IMR-90 (cell line): ENCODE data around the gene CEP76. TPM values are rescaled to one million over a fixed set of nuclear protein-coding genes. Genes with fewer than 3 reads are reported as not detected.
A peak's percentile ranks its signal among the peaks of the same experiment; 100 is the strongest.

Source experiments
- ATAC-seq: fragments of 200-7000 bp; cut with Tn5 transposase; 2 replicates; pipeline ENCODE4 v1.9.1; 2020; ENCODE audit warnings: low read depth, mild to moderate bottlenecking, moderate library complexity
- BruUV-seq: library from RNA; stranded (reverse); fragments of 400-500 nt; replicated peaks from 2 replicates; lab custom pipeline; 2021; lab: Mats Ljungman, UMichigan
- CTCF ChIA-PET: fragments of 300-600 bp; formaldehyde crosslinking; extraction: SDS; loops from one replicate; lab custom pipeline; 2021; ENCODE audit warnings: antibody characterized with exemption; lab: Yijun Ruan, JAX
- POLR2A ChIA-PET: fragments of 300-600 bp; sonication (Branson Sonifier 250); formaldehyde crosslinking; loops from one replicate; lab custom pipeline; 2022; ENCODE audit warnings: antibody characterized with exemption; ENCODE audit not compliant: unreplicated experiment; lab: Charles Lee
- DNase-seq: peaks from one replicate; pipeline ENCODE4 v3.0.0; 2013
- H2AFZ ChIP-seq: replicated peaks from 2 replicates; pipeline ENCODE3; 2013; ENCODE audit warnings: low read length, mild to moderate bottlenecking; ENCODE audit not compliant: poor library complexity
- H2AK5ac ChIP-seq: 2 replicates; pipeline ENCODE4 v1.6.1; 2013; ENCODE audit warnings: low read depth, low read length, inconsistent platforms
- H2AK9ac ChIP-seq: replicated peaks from 2 replicates; pipeline ENCODE3; 2013; ENCODE audit warnings: mild to moderate bottlenecking, low read depth, low read length, moderate library complexity; ENCODE audit not compliant: poor library complexity
- H2BK120ac ChIP-seq: 2 replicates; pipeline ENCODE4 v1.6.1; 2013; ENCODE audit warnings: low read depth, low read length, inconsistent platforms
- H2BK15ac ChIP-seq: 3 replicates; pipeline ENCODE4 v1.6.1; 2013; ENCODE audit warnings: low read depth, low read length, inconsistent platforms
- H2BK20ac ChIP-seq: 2 replicates; pipeline ENCODE4 v1.6.1; 2013; ENCODE audit warnings: low read depth, mild to moderate bottlenecking, inconsistent platforms, low read length, moderate library complexity
- H2BK5ac ChIP-seq: 2 replicates; pipeline ENCODE4 v1.6.1; 2013; ENCODE audit warnings: mild to moderate bottlenecking, low read depth, low read length, inconsistent platforms; ENCODE audit not compliant: poor library complexity, severe bottlenecking
- H3K14ac ChIP-seq: replicated peaks from 2 replicates; pipeline ENCODE4 v1.6.1; 2013; ENCODE audit warnings: low read depth, low read length, inconsistent platforms
- H3K18ac ChIP-seq: 2 replicates; pipeline ENCODE4 v1.6.1; 2013; ENCODE audit warnings: low read depth, low read length, control low read depth
- H3K23ac ChIP-seq: 2 replicates; pipeline ENCODE4 v1.6.1; 2013; ENCODE audit warnings: low read depth, low read length, inconsistent platforms
- H3K27ac ChIP-seq: 2 replicates; pipeline ENCODE4 v1.5.1; 2013; ENCODE audit warnings: mild to moderate bottlenecking, control low read depth, low read length; ENCODE audit not compliant: insufficient read depth
- H3K27me3 ChIP-seq: 2 replicates; pipeline ENCODE4 v1.6.1; 2013; ENCODE audit warnings: low read length; ENCODE audit not compliant: control insufficient read depth, insufficient read depth
- H3K36me3 ChIP-seq: 2 replicates; pipeline ENCODE4 v1.6.1; 2013; ENCODE audit warnings: low read length, mixed read lengths; ENCODE audit not compliant: control insufficient read depth, insufficient read depth
- H3K4ac ChIP-seq: 2 replicates; pipeline ENCODE4 v1.6.1; 2013; ENCODE audit warnings: low read depth, low read length, inconsistent platforms
- H3K4me1 ChIP-seq: 2 replicates; pipeline ENCODE4 v1.6.1; 2013; ENCODE audit warnings: low read length, mixed read lengths; ENCODE audit not compliant: control insufficient read depth, insufficient read depth
- H3K4me2 ChIP-seq: 2 replicates; pipeline ENCODE4 v1.6.1; 2013; ENCODE audit warnings: low read depth, mild to moderate bottlenecking, control low read depth, low read length, moderate library complexity
- H3K4me3 ChIP-seq: 2 replicates; pipeline ENCODE4 v1.5.1; 2013; ENCODE audit warnings: low read depth, mild to moderate bottlenecking, control low read depth, low read length, moderate library complexity; ENCODE audit not compliant: insufficient read depth
- H3K56ac ChIP-seq: 2 replicates; pipeline ENCODE4 v1.6.1; 2013; ENCODE audit warnings: low read length, inconsistent platforms; ENCODE audit not compliant: insufficient read depth; ENCODE audit errors: extremely low read depth
- H3K79me1 ChIP-seq, 2 experiments: 2 replicates each; pipeline ENCODE4 v1.6.1; 2013; ENCODE audit warnings: low read length in 2 of 2, inconsistent platforms in 1 of 2, low read depth in 1 of 2
- H3K9ac ChIP-seq: 2 replicates; pipeline ENCODE4 v1.6.1; 2013; ENCODE audit warnings: low read depth, low read length, control low read depth
- H3K9me1 ChIP-seq: 2 replicates; pipeline ENCODE4 v1.6.1; 2013; ENCODE audit warnings: low read length, inconsistent platforms; ENCODE audit not compliant: insufficient read depth
- H3K9me3 ChIP-seq: 2 replicates; pipeline ENCODE4 v1.6.1; 2013; ENCODE audit warnings: low read length; ENCODE audit not compliant: control insufficient read depth, insufficient read depth
- H4K20me1 ChIP-seq: 2 replicates; pipeline ENCODE4 v1.6.1; 2013; ENCODE audit warnings: low read length, inconsistent platforms; ENCODE audit not compliant: insufficient read depth
- H4K5ac ChIP-seq: 2 replicates; pipeline ENCODE4 v1.6.1; 2013; ENCODE audit warnings: mild to moderate bottlenecking, low read depth, low read length, control low read depth
- H4K8ac ChIP-seq, 2 experiments: 2 replicates each; pipeline ENCODE4 v1.6.1; 2013; ENCODE audit warnings: low read depth in 2 of 2, low read length in 2 of 2, control low read depth in 1 of 2, inconsistent platforms in 1 of 2
- H4K91ac ChIP-seq: 2 replicates; pipeline ENCODE4 v1.6.1; 2013; ENCODE audit warnings: low read depth, low read length, inconsistent platforms; ENCODE audit not compliant: insufficient read depth
- BHLHE40 ChIP-seq: fragments of 150-350 bp; IDR thresholded peaks from 2 replicates; pipeline ENCODE4 v1.6.1; 2016; ENCODE audit warnings: mild to moderate bottlenecking, low read depth, low read length
- CEBPB ChIP-seq: IDR thresholded peaks from 2 replicates; pipeline ENCODE4 v1.6.1; 2012; ENCODE audit warnings: low read depth, low read length, improper control_type of control experiment
- CHD1 ChIP-seq: IDR thresholded peaks from 2 replicates; pipeline ENCODE4 v1.6.1; 2012; ENCODE audit warnings: low read depth, low read length, improper control_type of control experiment
- ELK1 ChIP-seq: fragments of 150-350 bp; IDR thresholded peaks from 2 replicates; pipeline ENCODE4 v1.6.1; 2016; ENCODE audit warnings: low read depth, mild to moderate bottlenecking, low read length, moderate library complexity, borderline replicate concordance
- FOS ChIP-seq: fragments of 150-350 bp; IDR thresholded peaks from 2 replicates; pipeline ENCODE4 v1.6.1; 2016; ENCODE audit warnings: low read depth, low read length
- MAFK ChIP-seq: IDR thresholded peaks from 2 replicates; pipeline ENCODE4 v1.6.1; 2012; ENCODE audit warnings: low read depth, low read length, improper control_type of control experiment
- MAZ ChIP-seq: IDR thresholded peaks from 2 replicates; pipeline ENCODE4 v1.6.1; 2012; ENCODE audit warnings: low read depth, mild to moderate bottlenecking, low read length, improper control_type of control experiment, moderate library complexity, borderline replicate concordance
- MXI1 ChIP-seq: IDR thresholded peaks from 2 replicates; pipeline ENCODE4 v1.6.1; 2012; ENCODE audit warnings: low read depth, mild to moderate bottlenecking, low read length, moderate library complexity, borderline replicate concordance
- NFE2L2 ChIP-seq: fragments of 150-350 bp; IDR thresholded peaks from 2 replicates; pipeline ENCODE4 v1.6.1; 2016; ENCODE audit warnings: low read depth, mild to moderate bottlenecking, low read length
- RAD21 ChIP-seq: IDR thresholded peaks from 2 replicates; pipeline ENCODE4 v1.6.1; 2012; ENCODE audit warnings: low read length, improper control_type of control experiment
- RCOR1 ChIP-seq: IDR thresholded peaks from 2 replicates; pipeline ENCODE4 v1.6.1; 2012; ENCODE audit warnings: mild to moderate bottlenecking, low read length, improper control_type of control experiment; ENCODE audit not compliant: insufficient replicate concordance
- RFX5 ChIP-seq: IDR thresholded peaks from 2 replicates; pipeline ENCODE4 v1.8.0; 2012; ENCODE audit warnings: low read depth, mild to moderate bottlenecking, low read length, moderate library complexity
- SMC3 ChIP-seq: fragments of 150-350 bp; IDR thresholded peaks from 2 replicates; pipeline ENCODE4 v1.6.1; 2016; ENCODE audit warnings: low read depth, mild to moderate bottlenecking, antibody characterized with exemption, low read length, moderate library complexity
- USF2 ChIP-seq: fragments of 150-350 bp; IDR thresholded peaks from 2 replicates; pipeline ENCODE4 v1.6.1; 2017; ENCODE audit warnings: mild to moderate bottlenecking, antibody characterized with exemption, low read length, low read depth
- WGBS, 2 experiments: methylation state at CpG; one replicate each; pipeline versions ENCODE4 v1.1.5 to v1.1.7; 2013; ENCODE audit warnings: missing lambda C conversion rate in 2 of 2; ENCODE audit not compliant: insufficient read length in 1 of 2; ENCODE audit errors: extremely low coverage in 2 of 2; 5-methylcytosine and 5-hydroxymethylcytosine counted together
- dilution Hi-C: fragments of 300-500 bp; cut with HindIII; formaldehyde crosslinking; loops from one replicate; pipeline ENCODE4 v1.14.3; 2018; ENCODE audit warnings: low sequenced_read_pairs; ENCODE audit not compliant: unreplicated experiment
- in situ Hi-C: fragments of 300-500 bp; cut with MboI; formaldehyde crosslinking; loops from 3 replicates; pipeline ENCODE4 v1.14.3; 2019; ENCODE audit warnings: low sequenced_read_pairs, inconsistent platforms, mixed read lengths
- intact Hi-C: fragments of 100-400 bp; cut with micrococcal nuclease; formaldehyde crosslinking; loops from 2 replicates; pipeline ENCODE4 v1.10.0; 2022
- polyA plus RNA-seq, 3 experiments: library from polyadenylated mRNA; depleted of rRNA; stranded (reverse); fragments of >200 nt; gene quantifications; 2 replicates each; pipeline ENCODE4 v1.2.3, GENCODE V29; 2012; ENCODE audit warnings: low replicate concordance in 1 of 3
- total RNA-seq: library from RNA; depleted of rRNA; stranded (reverse); fragments of >200 nt; gene quantifications from 2 replicates; pipeline ENCODE4 v1.2.3, GENCODE V29; 2012
- TF ChIP-seq, protein P1 (sequence below): conservative IDR thresholded peaks from 2 replicates; pipeline ENCODE4 v1.5.1; 2012; ENCODE audit warnings: mild to moderate bottlenecking, low read depth, low read length, improper control_type of control experiment

The CEP76 gene
- total and polyA plus RNA-seq, 2 of the 4 experiments (the other 2 are of a cell fraction), result 5.1 to 8.1 TPM

GRCh38 chr18:12701161-12701560 is 1.4 kb downstream of the CEP76 start:
- peak overlapping the region; percentile 8 for H2BK5ac ChIP-seq
- H4K5ac ChIP-seq, result peak overlapping the region; percentile 56; the same call in 1 of the 2 replicates
- H3K56ac ChIP-seq, result no peak overlapping the region
- no peak overlapping the region for H2BK15ac ChIP-seq
- no peak overlapping the region for H2AK5ac ChIP-seq
- dilution Hi-C loops, result no loop called here
- peak overlapping the region; percentile 89 for H3K4me3 ChIP-seq
- no peaks in the 10 kb centered on the region for H3K9me1 ChIP-seq
- ChIA-PET CTCF (no interaction called here), POLR2A (no interaction called here)
- no CpG with 5 or more reads among the region's 3 CpGs for WGBS, 2 experiments
- intact Hi-C loops, result no loop called here
- H2AFZ ChIP-seq, result no peak overlapping the region
- H3K4me1 ChIP-seq, result peaks cover 4% of the 10 kb centered on the region; the same call in 1 of the 2 replicates
- no peak overlapping the region for H4K91ac ChIP-seq
- no peak for ATAC-seq
- in situ Hi-C loops, result no loop called here
- TSS peak; percentile 27 for BruUV-seq
- peak overlapping the region; percentile 72 for H3K4ac ChIP-seq
- H2BK20ac ChIP-seq, result no peak overlapping the region
- no peak overlapping the region for H3K18ac ChIP-seq
- no peaks in the 10 kb centered on the region for H3K27me3 ChIP-seq
- H3K14ac ChIP-seq, result peak overlapping the region; percentile 24; the same call in 1 of the 2 replicates
- TF ChIP-seq, protein P1, sequence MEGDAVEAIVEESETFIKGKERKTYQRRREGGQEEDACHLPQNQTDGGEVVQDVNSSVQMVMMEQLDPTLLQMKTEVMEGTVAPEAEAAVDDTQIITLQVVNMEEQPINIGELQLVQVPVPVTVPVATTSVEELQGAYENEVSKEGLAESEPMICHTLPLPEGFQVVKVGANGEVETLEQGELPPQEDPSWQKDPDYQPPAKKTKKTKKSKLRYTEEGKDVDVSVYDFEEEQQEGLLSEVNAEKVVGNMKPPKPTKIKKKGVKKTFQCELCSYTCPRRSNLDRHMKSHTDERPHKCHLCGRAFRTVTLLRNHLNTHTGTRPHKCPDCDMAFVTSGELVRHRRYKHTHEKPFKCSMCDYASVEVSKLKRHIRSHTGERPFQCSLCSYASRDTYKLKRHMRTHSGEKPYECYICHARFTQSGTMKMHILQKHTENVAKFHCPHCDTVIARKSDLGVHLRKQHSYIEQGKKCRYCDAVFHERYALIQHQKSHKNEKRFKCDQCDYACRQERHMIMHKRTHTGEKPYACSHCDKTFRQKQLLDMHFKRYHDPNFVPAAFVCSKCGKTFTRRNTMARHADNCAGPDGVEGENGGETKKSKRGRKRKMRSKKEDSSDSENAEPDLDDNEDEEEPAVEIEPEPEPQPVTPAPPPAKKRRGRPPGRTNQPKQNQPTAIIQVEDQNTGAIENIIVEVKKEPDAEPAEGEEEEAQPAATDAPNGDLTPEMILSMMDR, result no peak
- TF ChIP-seq RFX5 (no peak), MXI1 (no peak), MAFK (no peak), CEBPB (no peak), RAD21 (no peak), RCOR1 (no peak), NFE2L2 (no peak), SMC3 (no peak), BHLHE40 (no peak), ELK1 (no peak), FOS (no peak), USF2 (no peak), MAZ (no peak), CHD1 (no peak)
- no peaks in the 10 kb centered on the region for H3K9me3 ChIP-seq
- H2AK9ac ChIP-seq, result no peak overlapping the region
- no peak overlapping the region for H3K27ac ChIP-seq
- no peaks in the 10 kb centered on the region for H3K36me3 ChIP-seq
- no peak overlapping the region for H2BK120ac ChIP-seq
- DNase-seq, result peak; percentile 14
- H4K20me1 ChIP-seq, result no peaks in the 10 kb centered on the region
- H3K79me1 ChIP-seq, result peaks cover 15 to 30% of the 10 kb centered on the region in 2 experiments
- H4K8ac ChIP-seq, result peak overlapping the region; percentile 16 to 67; a peak in 2 of 4 replicates
- H3K4me2 ChIP-seq, result peak overlapping the region; percentile 87
- H3K9ac ChIP-seq, result no peak overlapping the region
- peak overlapping the region; percentile 88; the same call in 1 of the 2 replicates for H3K23ac ChIP-seq
